ENCODE data around the gene CATSPERD.

CATSPERD gene

GRCh38 chr19:5823579-5824281 lies 103.3 kb downstream of the CATSPERD start:
- peak; percentile 20 for TF ChIP-seq CTCF (IDR thresholded peaks at IDR 0.05; ENCODE audit: poor library complexity, severe bottlenecking)
- Histone ChIP-seq H3K4me3 (ENCODE audit: severe bottlenecking) (no peak overlapping the region), H3K36me3 (ENCODE audit: low read depth) (no peaks in the 10 kb centered on the region), H3K9me3 (ENCODE audit: severe bottlenecking) (no peaks in the 10 kb centered on the region), H3K27ac (ENCODE audit: poor library complexity, severe bottlenecking) (no peak overlapping the region), H3K27me3 (ENCODE audit: insufficient read depth, poor library complexity, severe bottlenecking) (no peaks in the 10 kb centered on the region), H3K4me1 (ENCODE audit: insufficient read depth, poor library complexity, severe bottlenecking) (no peaks in the 10 kb centered on the region)
- DNase-seq (ENCODE audit: low spot score) (no peak), ATAC-seq (ENCODE audit: low read depth) (peak; percentile 29; the same call in 1 of the 3 replicates)

GRCh38 chr19:5824751-5825150 lies 104.3 kb downstream of the CATSPERD start:
- ATAC-seq (ENCODE audit: low read depth): no peak
- no peaks in the 10 kb centered on the region for H3K9me3 ChIP-seq (ENCODE audit: severe bottlenecking)
- H3K36me3 ChIP-seq (ENCODE audit: low read depth): no peaks in the 10 kb centered on the region
- H3K27ac ChIP-seq (ENCODE audit: poor library complexity, severe bottlenecking): no peak overlapping the region
- no peak for TF ChIP-seq CTCF (IDR thresholded peaks at IDR 0.05; ENCODE audit: poor library complexity, severe bottlenecking)
- H3K27me3 ChIP-seq (ENCODE audit: insufficient read depth, poor library complexity, severe bottlenecking): no peaks in the 10 kb centered on the region
- no peaks in the 10 kb centered on the region for H3K4me1 ChIP-seq (ENCODE audit: insufficient read depth, poor library complexity, severe bottlenecking)
- H3K4me3 ChIP-seq (ENCODE audit: severe bottlenecking): no peak overlapping the region
- no peak for DNase-seq (ENCODE audit: low spot score)

- Histone ChIP-seq H3K4me1 (ENCODE audit: insufficient read depth, poor library complexity, severe bottlenecking) (no peaks in the 10 kb centered on the region), H3K36me3 (ENCODE audit: low read depth) (no peaks in the 10 kb centered on the region), H3K27me3 (ENCODE audit: insufficient read depth, poor library complexity, severe bottlenecking) (no peaks in the 10 kb centered on the region), H3K27ac (ENCODE audit: poor library complexity, severe bottlenecking) (no peak overlapping the region), H3K9me3 (ENCODE audit: severe bottlenecking) (no peaks in the 10 kb centered on the region), H3K4me3 (ENCODE audit: severe bottlenecking) (no peak overlapping the region)
- ATAC-seq (ENCODE audit: low read depth): no peak
- DNase-seq (ENCODE audit: low spot score): no peak
- no peak for TF ChIP-seq CTCF (IDR thresholded peaks at IDR 0.05; ENCODE audit: poor library complexity, severe bottlenecking)
Measured at GRCh38 chr19:5825178-5825577, 104.7 kb downstream of the CATSPERD start.

GRCh38 chr19:5826531-5827341 lies 106.3 kb downstream of the CATSPERD start:
- H3K27ac ChIP-seq (ENCODE audit: poor library complexity, severe bottlenecking): no peak overlapping the region
- DNase-seq (ENCODE audit: low spot score): no peak

More at GRCh38 chr19:5826531-5827341, 106.3 kb downstream of the CATSPERD start:
- Histone ChIP-seq H3K4me3 (ENCODE audit: severe bottlenecking) (no peak overlapping the region), H3K9me3 (ENCODE audit: severe bottlenecking) (no peaks in the 10 kb centered on the region), H3K4me1 (ENCODE audit: insufficient read depth, poor library complexity, severe bottlenecking) (no peaks in the 10 kb centered on the region), H3K27me3 (ENCODE audit: insufficient read depth, poor library complexity, severe bottlenecking) (no peaks in the 10 kb centered on the region), H3K36me3 (ENCODE audit: low read depth) (no peaks in the 10 kb centered on the region)
- peak; percentile 26 for TF ChIP-seq CTCF (IDR thresholded peaks at IDR 0.05; ENCODE audit: poor library complexity, severe bottlenecking)
- ATAC-seq (ENCODE audit: low read depth): 0 out of 3 replicates have a peak, but pooled peaks have one; percentile 15
